HepG2 (cell line): ENCODE measurements around the gene RMDN2.

Experiments used
- BHLHE40 ChIP-seq: IDR thresholded peaks from 2 replicates; pipeline ENCODE4 v1.6.1; 2011; ENCODE audit warnings: low read length, improper control_type of control experiment
- HNF4A ChIP-seq: sonication (generic); formaldehyde crosslinking; IDR thresholded peaks from 2 replicates; pipeline ENCODE4 v1.4.0; 2020; ENCODE audit warnings: missing genetic modification reagents
- ZSCAN29 ChIP-seq: sonication (generic); formaldehyde crosslinking; conservative IDR thresholded peaks from 2 replicates; pipeline ENCODE4 v1.4.0; 2020; ENCODE audit warnings: mild to moderate bottlenecking, missing genetic modification reagents

DNA sequence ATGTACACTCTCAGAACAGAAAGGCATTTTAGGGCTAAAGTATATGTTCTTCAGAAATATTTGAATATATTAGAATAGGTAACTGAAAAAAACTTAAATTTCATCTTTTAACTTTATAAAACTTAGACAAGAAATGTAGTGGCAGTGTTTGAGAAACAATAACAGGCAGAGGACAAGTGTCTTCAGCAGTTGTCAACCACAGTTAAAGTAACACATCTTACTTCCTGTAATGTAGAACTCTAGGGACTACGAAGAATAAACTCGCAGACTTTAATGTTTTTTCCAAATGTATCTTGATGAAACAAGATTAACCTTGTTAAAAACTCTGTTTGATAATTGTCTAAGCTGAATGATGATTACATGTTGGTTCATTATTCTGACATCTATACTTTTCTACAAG, 50.7 kb downstream of the RMDN2 start:
- TF ChIP-seq HNF4A (no peak), BHLHE40 (no peak), ZSCAN29 (CRISPR knock-in tag) (no peak)
